Mesendoderm (in vitro differentiated cells): ENCODE measurements around the gene ZNF780B.
A peak's percentile ranks its signal among the peaks of the same experiment; 100 is the strongest.

Source experiments
- DNase-seq: peaks from one replicate; pipeline ENCODE4 v3.0.0; 2013
- H2AK5ac ChIP-seq: 2 replicates; pipeline ENCODE4 v1.6.1; 2013; ENCODE audit warnings: low read length, inconsistent platforms
- H2BK120ac ChIP-seq: 2 replicates; pipeline ENCODE4 v1.6.1; 2013; ENCODE audit warnings: low read depth, mild to moderate bottlenecking, low read length, moderate library complexity, mixed read lengths
- H2BK15ac ChIP-seq: replicated peaks from 2 replicates; pipeline ENCODE4 v1.6.1; 2013; ENCODE audit warnings: low read depth, mild to moderate bottlenecking, moderate library complexity
- H2BK5ac ChIP-seq: 2 replicates; pipeline ENCODE4 v1.6.1; 2013; ENCODE audit warnings: low read length, inconsistent platforms
- H3K18ac ChIP-seq: 2 replicates; pipeline ENCODE4 v1.6.1; 2013; ENCODE audit warnings: mild to moderate bottlenecking, low read length, mixed read lengths
- H3K23ac ChIP-seq: one replicate; pipeline ENCODE4 v1.6.1; 2013; ENCODE audit warnings: low read length
- H3K27ac ChIP-seq: 2 replicates; pipeline ENCODE4 v1.5.1; 2013; ENCODE audit warnings: low read depth, mild to moderate bottlenecking, inconsistent platforms, low read length, moderate library complexity
- H3K27me3 ChIP-seq: 2 replicates; pipeline ENCODE4 v1.6.1; 2013; ENCODE audit warnings: low read length, control low read depth, mild to moderate bottlenecking, inconsistent platforms; ENCODE audit not compliant: insufficient read depth, poor library complexity
- H3K36me3 ChIP-seq: 2 replicates; pipeline ENCODE4 v1.6.1; 2013; ENCODE audit warnings: low read length, inconsistent platforms; ENCODE audit not compliant: control insufficient read depth, insufficient read depth
- H3K4ac ChIP-seq: one replicate; pipeline ENCODE4 v1.6.1; 2013; ENCODE audit warnings: low read depth, mild to moderate bottlenecking, low read length, moderate library complexity
- H3K4me1 ChIP-seq: 2 replicates; pipeline ENCODE4 v1.6.1; 2013; ENCODE audit warnings: low read depth, low read length, inconsistent platforms; ENCODE audit not compliant: control insufficient read depth
- H3K4me2 ChIP-seq: 2 replicates; pipeline ENCODE4 v1.6.1; 2013; ENCODE audit warnings: low read length
- H3K4me3 ChIP-seq: 2 replicates; pipeline ENCODE4 v1.5.1; 2013; ENCODE audit warnings: mild to moderate bottlenecking, low read length
- H3K56ac ChIP-seq: one replicate; pipeline ENCODE4 v1.6.1; 2013; ENCODE audit warnings: low read length
- H3K79me1 ChIP-seq: 2 replicates; pipeline ENCODE4 v1.6.1; 2013; ENCODE audit warnings: low read length, inconsistent platforms
- H3K79me2 ChIP-seq: 2 replicates; pipeline ENCODE4 v1.6.1; 2013; ENCODE audit warnings: mild to moderate bottlenecking, low read length; ENCODE audit not compliant: control insufficient read depth, insufficient read depth
- H3K9ac ChIP-seq: 2 replicates; pipeline ENCODE4 v1.6.1; 2013; ENCODE audit warnings: low read length, inconsistent platforms
- H4K5ac ChIP-seq: one replicate; pipeline ENCODE4 v1.6.1; 2013; ENCODE audit warnings: low read length
- H4K8ac ChIP-seq: one replicate; pipeline ENCODE4 v1.6.1; 2013; ENCODE audit warnings: low read depth, mild to moderate bottlenecking, control low read depth, low read length, moderate library complexity
- WGBS: extraction: QIAGEN DNeasy Blood & Tissue Kit; methylation state at CpG from one replicate; pipeline ENCODE4 v1.1.7; 2013; ENCODE audit warnings: low lambda C conversion rate, missing lambda C conversion rate; ENCODE audit not compliant: insufficient coverage; ENCODE audit errors: extremely low coverage; 5-methylcytosine and 5-hydroxymethylcytosine counted together

Gene ZNF780B

GRCh38 chr19:40091205-40092129 is 35.4 kb upstream of the ZNF780B start:
- Histone ChIP-seq H4K5ac (no peak overlapping the region), H3K18ac (no peak overlapping the region), H3K79me1 (no peaks in the 10 kb centered on the region), H3K27me3 (no peaks in the 10 kb centered on the region), H3K4ac (no peak overlapping the region), H3K56ac (peak overlapping the region; percentile 88), H3K4me2 (peak overlapping the region; percentile 81), H3K79me2 (no peaks in the 10 kb centered on the region), H4K8ac (no peak overlapping the region), H3K9ac (peak overlapping the region; percentile 74), H3K4me1 (no peaks in the 10 kb centered on the region), H3K27ac (no peak overlapping the region), H3K36me3 (no peaks in the 10 kb centered on the region), H2AK5ac (no peak overlapping the region), H3K4me3 (peak overlapping the region; percentile 33), H3K23ac (no peak overlapping the region), H2BK5ac (no peak overlapping the region), H2BK120ac (no peak overlapping the region), H2BK15ac (no peak overlapping the region)
- WGBS, result no CpG with 5 or more reads among the region's 10 CpGs
- peak; percentile 21 for DNase-seq

GRCh38 chr19:40090241-40091204 is 34.5 kb upstream of the ZNF780B start, which contains the start of gene ZNF780A:
Gene ZNF780A, minus strand, starts transcription at chr19:40090943. Its CDS starts 6,190 bp downstream, at chr19:40084753.
- Histone ChIP-seq H2BK15ac (no peak within 1 kb of the TSS), H3K27me3 (no peaks in the 10 kb centered on the region), H2AK5ac (no peak within 1 kb of the TSS), H4K8ac (no peak within 1 kb of the TSS), H3K9ac (peak within 1 kb of the TSS; percentile 93), H2BK120ac (no peak within 1 kb of the TSS), H3K18ac (peak within 1 kb of the TSS; percentile 33), H3K4me3 (peak within 1 kb of the TSS; percentile 96), H3K27ac (peak within 1 kb of the TSS; percentile 58), H2BK5ac (peak within 1 kb of the TSS; percentile 43), H3K79me2 (no peaks in the 10 kb centered on the region), H3K79me1 (no peaks in the 10 kb centered on the region), H4K5ac (no peak within 1 kb of the TSS), H3K4ac (no peak within 1 kb of the TSS), H3K56ac (peak within 1 kb of the TSS; percentile 90), H3K23ac (peak within 1 kb of the TSS; percentile 94), H3K4me2 (peak within 1 kb of the TSS; percentile 91), H3K36me3 (no peaks in the 10 kb centered on the region), H3K4me1 (no peaks in the 10 kb centered on the region)
- peak; percentile 92 for DNase-seq
- no CpG with 5 or more reads among the region's 47 CpGs for WGBS

- no peak overlapping the region for H2BK15ac ChIP-seq
- no peak overlapping the region for H3K27ac ChIP-seq
- no CpG with 5 or more reads among the region's 4 CpGs for WGBS
- H3K4me2 ChIP-seq, result peak overlapping the region; percentile 91
- H4K8ac ChIP-seq, result no peak overlapping the region
- no peak overlapping the region for H3K23ac ChIP-seq
- no peaks in the 10 kb centered on the region for H3K79me2 ChIP-seq
- no peak overlapping the region for H3K4ac ChIP-seq
- H3K56ac ChIP-seq, result peak overlapping the region; percentile 30
- no peak overlapping the region for H3K18ac ChIP-seq
- H4K5ac ChIP-seq, result no peak overlapping the region
- H3K4me1 ChIP-seq, result peaks cover 1% of the 10 kb centered on the region
- peaks cover 1% of the 10 kb centered on the region for H3K79me1 ChIP-seq
- H3K27me3 ChIP-seq, result no peaks in the 10 kb centered on the region
- no peak overlapping the region for H3K4me3 ChIP-seq
- H2BK120ac ChIP-seq, result no peak overlapping the region
- H3K36me3 ChIP-seq, result no peaks in the 10 kb centered on the region
- no peak overlapping the region for H2AK5ac ChIP-seq
- H3K9ac ChIP-seq, result peak overlapping the region; percentile 93
- no peak overlapping the region for H2BK5ac ChIP-seq
- DNase-seq, result no peak
These were observed 33.4 kb upstream of the ZNF780B start for GRCh38 chr19:40089462-40089861.

GRCh38 chr19:40088299-40089047 is 32.4 kb upstream of the ZNF780B start:
- Histone ChIP-seq H2BK15ac (no peak overlapping the region), H3K4me3 (no peak overlapping the region)
- WGBS, result no CpG with 5 or more reads among the region's 5 CpGs

GRCh38 chr19:40084948-40085347 is 28.9 kb upstream of the ZNF780B start:
- H3K4me3 ChIP-seq, result no peak overlapping the region
- peaks cover 5% of the 10 kb centered on the region for H3K36me3 ChIP-seq
- DNase-seq, result peak; percentile 80

More at GRCh38 chr19:40088299-40089047, 32.4 kb upstream of the ZNF780B start:
- Histone ChIP-seq H3K9ac (no peak overlapping the region), H3K4ac (no peak overlapping the region), H3K23ac (no peak overlapping the region), H3K36me3 (peaks cover 3% of the 10 kb centered on the region), H3K79me2 (no peaks in the 10 kb centered on the region), H3K4me1 (peaks cover 1% of the 10 kb centered on the region), H3K4me2 (no peak overlapping the region), H3K79me1 (peaks cover 1% of the 10 kb centered on the region), H3K56ac (no peak overlapping the region), H2BK5ac (no peak overlapping the region), H3K27me3 (no peaks in the 10 kb centered on the region), H3K18ac (no peak overlapping the region), H3K27ac (no peak overlapping the region), H2AK5ac (no peak overlapping the region), H4K5ac (no peak overlapping the region), H2BK120ac (no peak overlapping the region), H4K8ac (no peak overlapping the region)
- no peak for DNase-seq

More at GRCh38 chr19:40084948-40085347, 28.9 kb upstream of the ZNF780B start:
- Histone ChIP-seq H3K4me2 (no peak overlapping the region), H3K4ac (no peak overlapping the region), H2BK120ac (no peak overlapping the region), H2BK5ac (no peak overlapping the region), H3K79me2 (no peaks in the 10 kb centered on the region), H2BK15ac (no peak overlapping the region), H3K23ac (no peak overlapping the region), H4K5ac (no peak overlapping the region), H3K79me1 (peaks cover 1% of the 10 kb centered on the region), H2AK5ac (no peak overlapping the region), H3K4me1 (peaks cover 1% of the 10 kb centered on the region), H3K9ac (no peak overlapping the region), H3K56ac (peak overlapping the region; percentile 10), H3K27ac (no peak overlapping the region), H3K18ac (no peak overlapping the region), H4K8ac (no peak overlapping the region), H3K27me3 (no peaks in the 10 kb centered on the region)
- no CpG with 5 or more reads among the region's 4 CpGs for WGBS
